AG04449 (cell line): ENCODE data around the gene CASR.
"Not testable (repeated sequence)": the region's sequence is repeated elsewhere in the genome, so short reads cannot be mapped to it uniquely, and the experiment has no call there.

ENCODE experiments used
- CTCF ChIA-PET: fragments of 350-600 bp; formaldehyde crosslinking; extraction: SDS; loops from one replicate; lab custom pipeline; 2021; ENCODE audit warnings: antibody characterized with exemption; lab: Yijun Ruan, JAX
- POLR2A ChIA-PET: fragments of 400-600, 350-600 bp; formaldehyde crosslinking; extraction: SDS; loops from one replicate; lab custom pipeline; 2020; ENCODE audit warnings: antibody characterized with exemption, inconsistent platforms; lab: Yijun Ruan, JAX
- DNase-seq: peaks from one replicate; pipeline ENCODE4 v3.0.0-alpha.2; 2010; ENCODE audit warnings: low read depth, low spot score
- H3K4me3 ChIP-seq: 2 replicates; pipeline ENCODE4 v1.5.1; 2011; ENCODE audit warnings: low read depth, mild to moderate bottlenecking, control low read depth, low read length
- CTCF ChIP-seq: IDR thresholded peaks from one replicate; pipeline ENCODE4 v1.5.1; 2011; ENCODE audit warnings: mild to moderate bottlenecking, moderate library complexity, low read length, control low read depth, inconsistent platforms; ENCODE audit not compliant: insufficient read depth; ENCODE audit errors: missing control alignments

CASR gene, protein sequence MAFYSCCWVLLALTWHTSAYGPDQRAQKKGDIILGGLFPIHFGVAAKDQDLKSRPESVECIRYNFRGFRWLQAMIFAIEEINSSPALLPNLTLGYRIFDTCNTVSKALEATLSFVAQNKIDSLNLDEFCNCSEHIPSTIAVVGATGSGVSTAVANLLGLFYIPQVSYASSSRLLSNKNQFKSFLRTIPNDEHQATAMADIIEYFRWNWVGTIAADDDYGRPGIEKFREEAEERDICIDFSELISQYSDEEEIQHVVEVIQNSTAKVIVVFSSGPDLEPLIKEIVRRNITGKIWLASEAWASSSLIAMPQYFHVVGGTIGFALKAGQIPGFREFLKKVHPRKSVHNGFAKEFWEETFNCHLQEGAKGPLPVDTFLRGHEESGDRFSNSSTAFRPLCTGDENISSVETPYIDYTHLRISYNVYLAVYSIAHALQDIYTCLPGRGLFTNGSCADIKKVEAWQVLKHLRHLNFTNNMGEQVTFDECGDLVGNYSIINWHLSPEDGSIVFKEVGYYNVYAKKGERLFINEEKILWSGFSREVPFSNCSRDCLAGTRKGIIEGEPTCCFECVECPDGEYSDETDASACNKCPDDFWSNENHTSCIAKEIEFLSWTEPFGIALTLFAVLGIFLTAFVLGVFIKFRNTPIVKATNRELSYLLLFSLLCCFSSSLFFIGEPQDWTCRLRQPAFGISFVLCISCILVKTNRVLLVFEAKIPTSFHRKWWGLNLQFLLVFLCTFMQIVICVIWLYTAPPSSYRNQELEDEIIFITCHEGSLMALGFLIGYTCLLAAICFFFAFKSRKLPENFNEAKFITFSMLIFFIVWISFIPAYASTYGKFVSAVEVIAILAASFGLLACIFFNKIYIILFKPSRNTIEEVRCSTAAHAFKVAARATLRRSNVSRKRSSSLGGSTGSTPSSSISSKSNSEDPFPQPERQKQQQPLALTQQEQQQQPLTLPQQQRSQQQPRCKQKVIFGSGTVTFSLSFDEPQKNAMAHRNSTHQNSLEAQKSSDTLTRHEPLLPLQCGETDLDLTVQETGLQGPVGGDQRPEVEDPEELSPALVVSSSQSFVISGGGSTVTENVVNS

DNA sequence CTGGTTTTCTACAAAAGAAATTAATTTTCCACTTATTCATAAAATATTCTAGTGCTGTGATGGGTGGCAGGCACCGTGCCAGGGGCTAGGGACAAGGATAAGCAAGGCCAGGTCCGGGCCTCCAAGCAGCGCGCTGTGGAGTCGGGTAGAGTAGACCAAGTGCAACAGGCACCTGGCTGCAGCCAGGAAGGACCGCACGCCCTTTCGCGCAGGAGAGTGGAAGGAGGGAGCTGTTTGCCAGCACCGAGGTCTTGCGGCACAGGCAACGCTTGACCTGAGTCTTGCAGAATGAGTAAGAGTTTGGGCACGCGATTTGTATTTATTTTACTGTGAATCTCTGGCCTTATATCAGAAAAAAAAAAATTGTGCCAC is at the start of gene CASR:
CASR (plus strand) TSS at position 148 of the 372 bp plus-strand sequence. CDS start 70,522 bp downstream, outside the sequence.
- no peak within 1 kb of the TSS for H3K4me3 ChIP-seq
- TF ChIP-seq CTCF, result no peak
- POLR2A ChIA-PET, result no interaction called here
- CTCF ChIA-PET, result no interaction called here
- DNase-seq, result no peak

GRCh38 chr3:122146466-122146865 is 37.0 kb upstream of the CASR start:
- ChIA-PET CTCF (no interaction called here), POLR2A (no interaction called here)
- no peak for DNase-seq
- H3K4me3 ChIP-seq, result no peak overlapping the region
- no peak for TF ChIP-seq CTCF

- CTCF ChIA-PET, result no interaction called here
- TF ChIP-seq CTCF, result no peak
- DNase-seq, result no peak
- H3K4me3 ChIP-seq, result no peak overlapping the region
- POLR2A ChIA-PET, result no interaction called here
Observed at GRCh38 chr3:122148941-122149627, 34.4 kb upstream of the CASR start.

DNA sequence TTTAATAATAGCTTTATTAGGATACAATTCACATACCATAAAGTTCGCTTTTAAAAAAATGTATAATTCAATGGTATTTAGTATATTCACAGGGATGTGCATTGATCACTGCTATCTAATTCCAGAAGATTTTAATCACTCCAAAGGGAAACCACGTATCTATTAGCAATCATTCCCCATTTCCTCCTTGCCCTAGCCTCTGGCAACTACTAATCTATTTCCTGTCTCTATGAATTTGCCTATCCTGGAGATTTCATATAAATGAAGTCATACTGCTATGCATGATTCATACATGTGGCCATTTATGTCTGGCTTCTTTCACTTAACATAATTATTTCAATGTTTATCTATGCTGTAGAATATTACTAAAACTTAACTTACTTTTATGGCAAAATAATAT is 32.0 kb upstream of the CASR start:
- POLR2A ChIA-PET, result no interaction called here
- no peak overlapping the region for H3K4me3 ChIP-seq
- no peak for DNase-seq
- CTCF ChIA-PET, result no interaction called here
- no peak for TF ChIP-seq CTCF

DNA sequence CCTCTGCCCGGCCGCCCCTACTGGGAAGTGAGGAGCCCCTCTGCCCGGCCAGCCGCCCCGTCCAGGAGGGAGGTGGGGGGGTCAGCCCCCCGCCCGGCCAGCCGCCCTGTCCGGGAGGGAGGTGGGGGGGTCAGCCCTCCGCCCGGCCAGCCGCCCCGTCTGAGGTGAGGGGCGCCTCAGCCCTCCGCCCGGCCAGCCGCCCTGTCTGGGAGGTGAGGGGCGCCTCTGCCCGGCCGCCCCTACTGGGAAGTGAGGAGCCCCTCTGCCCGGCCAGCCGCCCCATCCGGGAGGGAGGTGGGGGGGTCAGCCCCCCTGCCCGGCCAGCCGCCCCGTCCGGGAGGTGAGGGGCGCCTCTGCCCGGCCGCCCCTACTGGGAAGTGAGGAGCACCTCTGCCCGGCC is 18.5 kb upstream of the CASR start:
- H3K4me3 ChIP-seq, POLR2A ChIA-PET, CTCF ChIA-PET, DNase-seq: not testable (repeated sequence)

GRCh38 chr3:122167630-122168029 is 15.8 kb upstream of the CASR start:
- no peak for DNase-seq
- no peak for TF ChIP-seq CTCF
- ChIA-PET POLR2A (no interaction called here), CTCF (no interaction called here)
- no peak overlapping the region for H3K4me3 ChIP-seq
